ENCODE results near the gene FAHD2A.

GRCh38 chr2:95354469-95354901 lies 48.0 kb upstream of the FAHD2A start:
- TF ChIP-seq CTCF (IDR thresholded peaks at IDR 0.05; ENCODE audit: extremely low read depth in 1 of 2, insufficient read depth in 1 of 2, low read depth in 1 of 2, low read length in 2 of 2) (no peak), MYC (IDR thresholded peaks at IDR 0.05; ENCODE audit: low read depth, low read length) (no peak), MAX (IDR thresholded peaks at IDR 0.05; ENCODE audit: insufficient read depth, insufficient read length) (no peak), EZH2 (IDR thresholded peaks at IDR 0.05; ENCODE audit: borderline replicate concordance, low read depth, low read length, severe bottlenecking) (no peak), POLR2A (IDR thresholded peaks at IDR 0.05; ENCODE audit: low read depth, low read length) (no peak)
